Esophagus squamous epithelium (tissue), 5 donors: ENCODE measurements around the gene CPNE4. TPM values are rescaled to one million over a fixed set of nuclear protein-coding genes. Genes with fewer than 3 reads are reported as not detected.

Experiments
- DNase-seq: peaks from one replicate; lab custom pipeline; 2025; lab: John Stamatoyannopoulos, UW
- H3K27ac ChIP-seq, 4 donors: fragments of 200-600 bp; sonication (generic); one replicate each; pipeline ENCODE4 v1.5.1; 2016 to 2019; ENCODE audit warnings: mild to moderate bottlenecking in 1 of 4
- H3K27me3 ChIP-seq, 4 donors: fragments of 200-600 bp; sonication (generic); 1 replicate in 3 of 4; 2 replicates in 1 of 4; pipeline versions ENCODE4 v1.5.1 to v1.6.0; 2017 to 2021; ENCODE audit warnings: antibody characterized with exemption in 1 of 4
- H3K36me3 ChIP-seq, 3 donors: fragments of 200-600 bp; sonication (generic); one replicate each; pipeline ENCODE4 v1.5.1; 2016 to 2019
- H3K4me1 ChIP-seq, 3 donors: fragments of 200-600 bp; sonication (generic); one replicate each; pipeline ENCODE4 v1.5.1; 2017 to 2019
- H3K4me3 ChIP-seq, 4 donors: fragments of 200-600 bp; sonication (generic); 1 replicate in 3 of 4; 2 replicates in 1 of 4; pipeline ENCODE4 v1.5.1; 2016 to 2019; ENCODE audit warnings: mild to moderate bottlenecking in 2 of 4, moderate library complexity in 1 of 4
- H3K9me3 ChIP-seq, 3 donors: fragments of 200-600 bp; sonication (generic); one replicate each; pipeline ENCODE4 v1.5.1; 2016 to 2019
- POLR2A ChIP-seq, 4 donors: fragments of 450-650 bp; IDR thresholded peaks; one replicate each; pipeline ENCODE4 v1.6.1; 2017; ENCODE audit warnings: antibody characterized with exemption in 4 of 4, mild to moderate bottlenecking in 4 of 4, moderate library complexity in 3 of 4
- WGBS, 2 donors: methylation state at CpG; one replicate each; pipeline ENCODE4 v1.1.5; 2018; 5-methylcytosine and 5-hydroxymethylcytosine counted together
- intact Hi-C: fragments of 100-400 bp; cut with DNase I; formaldehyde crosslinking; loops from one replicate; pipeline ENCODE4 v1.15.0; 2022
- total RNA-seq, 4 donors: library from RNA; depleted of rRNA; stranded (reverse); fragments of >200 nt; gene quantifications; one replicate each; pipeline ENCODE4 v1.1.0, GENCODE V29; 2016
- TF ChIP-seq, protein P1 (sequence below), 6 experiments: fragments of 450-650 bp in 4 of 6; fragments of 200-600 bp in 2 of 6; sonication (generic) in 2 of 6; IDR thresholded peaks; one replicate each; pipeline ENCODE4 v1.5.1; 2016 to 2019; ENCODE audit warnings: antibody characterized with exemption in 6 of 6, mild to moderate bottlenecking in 4 of 6, moderate library complexity in 4 of 6
- donor health status: DM: yes; HTN: yes; CAD: no.

CPNE4 gene
- total RNA-seq, 4 donors from 2014 or later, result 0.19 TPM; not detected in 3

GRCh38 chr3:131591394-131592014 lies 443.3 kb downstream of the CPNE4 start:
- Histone ChIP-seq H3K4me1 (no peaks in the 10 kb centered on the region), H3K27ac (no peak overlapping the region), H3K27me3 (no peaks in the 10 kb centered on the region), H3K36me3 (no peaks in the 10 kb centered on the region), H3K9me3 (no peaks in the 10 kb centered on the region), H3K4me3 (no peak overlapping the region)
- WGBS, 2 donors, result 50 to 60% methylated on average over 1 of the region's 1 CpG
- TF ChIP-seq, protein P1, sequence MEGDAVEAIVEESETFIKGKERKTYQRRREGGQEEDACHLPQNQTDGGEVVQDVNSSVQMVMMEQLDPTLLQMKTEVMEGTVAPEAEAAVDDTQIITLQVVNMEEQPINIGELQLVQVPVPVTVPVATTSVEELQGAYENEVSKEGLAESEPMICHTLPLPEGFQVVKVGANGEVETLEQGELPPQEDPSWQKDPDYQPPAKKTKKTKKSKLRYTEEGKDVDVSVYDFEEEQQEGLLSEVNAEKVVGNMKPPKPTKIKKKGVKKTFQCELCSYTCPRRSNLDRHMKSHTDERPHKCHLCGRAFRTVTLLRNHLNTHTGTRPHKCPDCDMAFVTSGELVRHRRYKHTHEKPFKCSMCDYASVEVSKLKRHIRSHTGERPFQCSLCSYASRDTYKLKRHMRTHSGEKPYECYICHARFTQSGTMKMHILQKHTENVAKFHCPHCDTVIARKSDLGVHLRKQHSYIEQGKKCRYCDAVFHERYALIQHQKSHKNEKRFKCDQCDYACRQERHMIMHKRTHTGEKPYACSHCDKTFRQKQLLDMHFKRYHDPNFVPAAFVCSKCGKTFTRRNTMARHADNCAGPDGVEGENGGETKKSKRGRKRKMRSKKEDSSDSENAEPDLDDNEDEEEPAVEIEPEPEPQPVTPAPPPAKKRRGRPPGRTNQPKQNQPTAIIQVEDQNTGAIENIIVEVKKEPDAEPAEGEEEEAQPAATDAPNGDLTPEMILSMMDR (IDR thresholded peaks at IDR 0.05), result no peak
- TF ChIP-seq POLR2A (IDR thresholded peaks at IDR 0.05), result no peak
- intact Hi-C loops, result no loop called here
- no peak for DNase-seq

- intact Hi-C loops, result no loop called here
- Histone ChIP-seq H3K27ac (no peak overlapping the region), H3K4me3 (no peak overlapping the region), H3K9me3 (no peaks in the 10 kb centered on the region), H3K27me3 (no peaks in the 10 kb centered on the region), H3K4me1 (no peaks in the 10 kb centered on the region), H3K36me3 (no peaks in the 10 kb centered on the region)
- TF ChIP-seq, protein P1 (IDR thresholded peaks at IDR 0.05), result no peak
- no peak for DNase-seq
Measured at GRCh38 chr3:131586277-131586676, 448.5 kb downstream of the CPNE4 start.

DNA sequence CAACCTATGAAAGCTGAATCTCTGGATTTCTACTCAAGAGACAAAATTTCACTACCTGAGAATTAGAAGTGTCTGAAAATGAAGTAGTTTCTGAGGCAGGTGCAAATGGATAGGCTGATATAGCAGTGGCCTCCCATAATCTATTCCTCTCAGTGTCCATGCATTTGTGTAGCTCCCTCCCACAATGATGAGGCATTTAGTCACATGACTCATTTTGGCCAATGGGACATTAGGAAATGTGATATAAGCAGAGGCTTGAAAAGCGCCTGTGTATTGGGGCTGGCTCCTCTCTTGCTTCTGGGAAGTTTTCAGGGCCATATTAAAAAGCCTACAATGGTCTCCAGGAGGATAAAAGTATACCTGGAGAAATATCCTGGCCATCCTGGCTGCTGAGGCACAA lies 452.4 kb downstream of the CPNE4 start:
- H3K9me3 ChIP-seq, result no peaks in the 10 kb centered on the region
- DNase-seq, result no peak

DNA sequence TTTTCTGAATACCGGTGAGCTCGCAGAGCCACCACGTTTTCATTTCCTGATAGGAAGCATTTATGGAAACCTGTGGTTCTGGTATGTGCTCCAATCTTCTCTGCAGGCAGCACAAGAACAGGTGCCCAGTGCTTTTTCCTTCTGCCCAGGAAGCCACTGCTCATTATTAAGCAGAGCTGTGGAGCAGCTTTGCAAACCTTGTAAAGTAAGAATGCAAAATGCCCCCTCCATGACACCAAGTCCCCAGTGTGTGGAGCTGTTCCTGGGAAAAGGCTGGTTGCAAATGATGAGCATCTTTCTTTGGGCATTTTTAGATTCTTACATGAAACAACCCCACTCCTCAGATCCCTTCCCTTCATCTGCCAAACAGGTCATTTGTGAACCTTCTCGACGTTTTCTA lies 466.4 kb downstream of the CPNE4 start:
- no peaks in the 10 kb centered on the region for H3K4me1 ChIP-seq
- intact Hi-C loops, result no loop called here
- no peak for TF ChIP-seq POLR2A (IDR thresholded peaks at IDR 0.05)
- TF ChIP-seq, protein P1 (IDR thresholded peaks at IDR 0.05), result no peak
- no peak for DNase-seq
- H3K9me3 ChIP-seq, result no peaks in the 10 kb centered on the region
- H3K4me3 ChIP-seq, result no peak overlapping the region
- H3K27me3 ChIP-seq, result peaks cover 0 to 49% (median 0%) of the 10 kb centered on the region in 4 donors
- WGBS, 2 donors, result 58 to 67% methylated on average over 5 of the region's 5 CpGs
- no peaks in the 10 kb centered on the region for H3K36me3 ChIP-seq
- H3K27ac ChIP-seq, result no peak overlapping the region

More for the DNA sequence above, 452.4 kb downstream of the CPNE4 start:
- H3K4me3 ChIP-seq, result no peak overlapping the region
- 88 to 100% methylated on average over 1 of the region's 1 CpG for WGBS, 2 donors
- intact Hi-C loops, result no loop called here
- H3K27me3 ChIP-seq, result no peaks in the 10 kb centered on the region
- H3K36me3 ChIP-seq, result no peaks in the 10 kb centered on the region
- no peak overlapping the region for H3K27ac ChIP-seq
- no peaks in the 10 kb centered on the region for H3K4me1 ChIP-seq
- TF ChIP-seq POLR2A (IDR thresholded peaks at IDR 0.05), result no peak
- TF ChIP-seq, protein P1 (IDR thresholded peaks at IDR 0.05), result no peak

GRCh38 chr3:131564812-131565211 lies 470.0 kb downstream of the CPNE4 start:
- intact Hi-C loops, result no loop called here
- Histone ChIP-seq H3K4me1 (peaks cover 0 to 16% (median 0%) of the 10 kb centered on the region in 3 donors), H3K4me3 (no peak overlapping the region), H3K9me3 (no peaks in the 10 kb centered on the region), H3K27ac (no peak overlapping the region), H3K27me3 (peaks cover 0 to 44% (median 0%) of the 10 kb centered on the region in 4 donors), H3K36me3 (no peaks in the 10 kb centered on the region)
- TF ChIP-seq, protein P1 (IDR thresholded peaks at IDR 0.05), result no peak
- TF ChIP-seq POLR2A (IDR thresholded peaks at IDR 0.05), result no peak
- WGBS, 2 donors, result 38 to 54% methylated on average over 4 of the region's 4 CpGs
- no peak for DNase-seq
